NCI-H1092 treated with DMSO at 0.1 percent for 48 hours (cell line): ENCODE data around the gene RBM48.
"Not testable (repeated sequence)": the region's sequence is repeated elsewhere in the genome, so short reads cannot be mapped to it uniquely, and the experiment has no call there.

Experiments
- DNase-seq: peaks from one replicate; lab custom pipeline; 2025; lab: John Stamatoyannopoulos, UW

RBM48 gene

DNA sequence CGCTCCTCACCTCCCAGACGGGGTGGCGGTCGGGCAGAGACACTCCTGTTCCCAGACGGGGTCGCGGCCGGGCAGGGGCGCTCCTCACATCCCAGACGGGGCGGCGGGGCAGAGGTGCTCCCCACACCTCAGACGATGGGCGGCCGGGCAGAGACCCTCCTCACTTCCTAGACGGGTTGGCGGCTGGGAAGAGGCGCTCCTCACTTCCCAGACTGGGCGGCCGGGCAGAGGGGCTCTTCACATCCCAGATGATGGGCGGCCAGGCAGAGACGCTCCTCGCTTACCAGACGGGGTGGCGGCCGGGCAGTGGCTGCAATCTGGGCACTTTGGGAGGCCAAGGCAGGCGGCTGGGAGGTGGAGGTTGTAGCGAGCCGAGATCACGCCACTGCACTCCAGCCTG, 16.5 kb downstream of the RBM48 start:
- DNase-seq = not testable (repeated sequence)

- no peak for DNase-seq
Measured at GRCh38 chr7:92546856-92547497, 18.4 kb downstream of the RBM48 start.

DNA sequence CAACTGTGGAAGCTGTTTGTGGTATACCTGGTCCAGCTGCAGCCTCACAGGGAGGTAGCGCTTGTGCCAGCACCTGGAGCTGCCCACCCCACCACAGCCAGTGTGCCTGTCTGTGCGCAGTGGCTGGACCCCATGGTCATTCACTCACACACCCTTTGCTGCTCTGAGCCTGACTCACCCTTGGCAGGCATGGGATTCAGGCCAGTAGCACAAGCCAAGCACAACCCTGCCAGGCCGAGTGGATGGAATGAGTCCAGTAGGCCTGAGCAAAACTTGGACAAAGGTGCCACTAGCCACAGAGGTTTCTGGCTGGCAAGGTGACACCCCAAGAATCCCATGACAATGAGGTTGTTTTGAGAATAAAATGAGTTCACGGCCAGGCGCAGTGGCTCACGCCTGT, 19.0 kb downstream of the RBM48 start:
- DNase-seq = no peak

DNA sequence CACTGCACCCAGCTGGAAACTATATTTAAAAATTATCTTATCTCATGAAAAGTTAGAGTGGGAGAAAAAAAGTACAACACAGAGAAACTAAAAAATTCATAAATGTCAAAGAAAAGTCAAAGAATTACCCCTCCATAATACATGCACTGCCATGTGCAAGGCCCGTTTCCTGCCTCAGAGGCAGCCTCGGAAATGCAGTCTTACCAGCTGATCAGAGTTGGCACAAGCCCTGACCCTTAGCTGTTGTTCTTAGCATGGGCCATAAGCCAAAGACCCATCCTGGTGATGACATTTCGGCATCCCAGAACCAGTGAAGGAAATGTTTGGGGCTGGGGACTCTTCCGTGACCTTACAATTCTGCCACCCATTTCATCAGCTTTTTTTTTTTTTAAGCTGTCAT, 21.6 kb downstream of the RBM48 start:
- no peak for DNase-seq

GRCh38 chr7:92557249-92557648, 28.7 kb downstream of the RBM48 start:
- DNase-seq = no peak

- no peak for DNase-seq
Measured at GRCh38 chr7:92557808-92558362, 29.3 kb downstream of the RBM48 start.

GRCh38 chr7:92560602-92561001, 32.0 kb downstream of the RBM48 start:
- no peak for DNase-seq

DNA sequence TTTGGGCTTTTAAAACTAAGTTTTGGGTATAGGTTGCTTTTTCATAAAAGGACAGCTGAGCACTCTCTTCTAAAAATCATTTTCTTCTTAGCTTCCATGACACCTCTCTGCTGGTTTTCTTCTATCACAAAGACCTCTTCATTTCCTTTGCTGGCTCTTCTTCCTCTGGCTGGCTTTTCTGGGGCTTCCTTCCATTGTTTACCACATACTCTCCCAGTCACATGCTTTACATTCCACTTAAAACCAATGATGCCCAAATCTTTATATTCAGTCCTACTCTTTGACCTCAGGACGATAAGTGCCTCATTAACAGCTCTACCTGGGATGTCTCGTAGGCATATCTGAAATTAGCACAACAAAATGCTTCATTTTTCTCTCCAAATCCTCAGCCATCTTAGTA, 34.8 kb downstream of the RBM48 start:
- DNase-seq = no peak

GRCh38 chr7:92567460-92567859, 38.9 kb downstream of the RBM48 start:
- no peak for DNase-seq

- DNase-seq = no peak
Measured at GRCh38 chr7:92569137-92569536, 40.5 kb downstream of the RBM48 start.

GRCh38 chr7:92576296-92576695, 47.7 kb downstream of the RBM48 start:
- no peak for DNase-seq

DNA sequence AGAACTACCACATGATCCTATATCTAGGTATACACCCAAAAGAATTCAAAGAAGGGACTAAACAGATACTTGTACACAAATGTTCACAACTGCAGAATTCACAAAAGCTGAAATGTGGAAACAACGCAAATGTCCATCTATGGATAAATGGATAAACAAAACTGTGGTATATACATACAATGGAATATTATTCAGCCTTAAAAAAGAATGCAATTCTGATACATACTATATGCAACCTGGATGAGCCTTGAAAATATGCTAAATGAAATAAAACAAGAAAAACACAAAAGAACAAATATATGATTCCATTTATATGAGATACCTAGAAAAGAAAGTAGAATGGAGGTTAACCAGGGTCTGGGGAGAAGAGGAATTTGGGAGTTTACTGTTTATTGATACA, 54.4 kb downstream of the RBM48 start:
- DNase-seq = no peak

- no peak for DNase-seq
Measured at GRCh38 chr7:92584953-92585352, 56.4 kb downstream of the RBM48 start.

GRCh38 chr7:92586403-92586802, 57.8 kb downstream of the RBM48 start:
- no peak for DNase-seq

DNA sequence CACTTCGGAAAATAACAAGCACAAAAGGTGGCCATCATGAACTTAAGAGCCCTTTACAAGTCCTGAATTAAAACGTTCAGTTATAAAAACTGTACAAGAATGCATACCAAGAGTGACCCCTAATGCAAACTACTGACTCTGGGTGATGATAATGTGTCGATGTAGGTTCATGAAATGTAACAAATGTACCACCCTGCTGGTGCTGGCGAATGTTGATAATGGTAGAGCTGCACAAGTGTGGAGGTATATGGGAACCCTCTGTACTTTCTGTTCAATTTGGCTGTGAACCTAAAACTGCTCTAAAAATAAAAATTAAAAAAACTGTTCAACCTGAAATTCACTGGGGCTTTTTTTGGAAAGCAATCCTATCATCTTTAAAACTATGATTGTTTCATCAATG, 58.2 kb downstream of the RBM48 start:
- DNase-seq = no peak
